Gastrocnemius medialis (tissue), 4 donors: ENCODE measurements around the gene SAMD11.

ENCODE experiments used
- POLR2A ChIP-seq, 2 donors: fragments of 450-650 bp; IDR thresholded peaks; one replicate each; pipeline ENCODE4 v1.6.1; 2017; ENCODE audit warnings: antibody characterized with exemption in 2 of 2, mild to moderate bottlenecking in 2 of 2, moderate library complexity in 2 of 2
- TF ChIP-seq, protein P1 (sequence below), 5 experiments: fragments of 450-650 bp in 3 of 5; fragments of 200-600 bp in 2 of 5; sonication (generic) in 2 of 5; IDR thresholded peaks in 4 of 5; conservative IDR thresholded peaks in 1 of 5; 1 replicate in 4 of 5; 2 replicates in 1 of 5; pipeline ENCODE4 v1.5.1; 2016 to 2019; ENCODE audit warnings: antibody characterized with exemption in 5 of 5, mild to moderate bottlenecking in 3 of 5, moderate library complexity in 3 of 5

DNA sequence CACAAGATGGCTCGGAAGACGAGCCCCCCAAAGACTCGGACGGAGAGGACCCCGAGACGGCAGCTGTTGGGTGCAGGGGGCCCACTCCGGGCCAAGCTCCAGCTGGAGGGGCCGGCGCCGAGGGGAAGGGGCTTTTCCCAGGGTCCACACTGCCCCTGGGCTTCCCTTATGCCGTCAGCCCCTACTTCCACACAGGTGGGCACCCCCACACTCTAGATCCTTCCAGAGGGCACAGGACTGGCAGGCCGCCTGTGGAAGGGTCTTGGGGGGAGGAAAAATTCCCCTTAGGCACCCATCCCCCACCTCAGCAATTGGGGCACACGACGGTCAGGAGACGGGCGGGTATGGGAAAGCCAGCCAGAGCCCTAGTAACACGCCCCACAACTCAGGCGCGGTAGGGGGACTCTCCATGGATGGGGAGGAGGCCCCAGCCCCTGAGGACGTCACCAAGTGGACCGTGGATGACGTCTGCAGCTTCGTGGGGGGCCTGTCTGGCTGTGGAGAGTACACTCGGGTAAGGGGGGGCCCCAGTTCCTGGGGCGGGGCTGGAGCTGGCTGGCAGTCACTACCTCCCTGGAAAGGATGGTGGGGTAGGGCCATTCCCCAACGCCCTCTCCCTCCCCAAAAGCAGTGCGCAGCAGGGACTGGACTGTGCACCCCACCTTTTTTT is 19.3 kb downstream of the SAMD11 start:
- TF ChIP-seq, protein P1, sequence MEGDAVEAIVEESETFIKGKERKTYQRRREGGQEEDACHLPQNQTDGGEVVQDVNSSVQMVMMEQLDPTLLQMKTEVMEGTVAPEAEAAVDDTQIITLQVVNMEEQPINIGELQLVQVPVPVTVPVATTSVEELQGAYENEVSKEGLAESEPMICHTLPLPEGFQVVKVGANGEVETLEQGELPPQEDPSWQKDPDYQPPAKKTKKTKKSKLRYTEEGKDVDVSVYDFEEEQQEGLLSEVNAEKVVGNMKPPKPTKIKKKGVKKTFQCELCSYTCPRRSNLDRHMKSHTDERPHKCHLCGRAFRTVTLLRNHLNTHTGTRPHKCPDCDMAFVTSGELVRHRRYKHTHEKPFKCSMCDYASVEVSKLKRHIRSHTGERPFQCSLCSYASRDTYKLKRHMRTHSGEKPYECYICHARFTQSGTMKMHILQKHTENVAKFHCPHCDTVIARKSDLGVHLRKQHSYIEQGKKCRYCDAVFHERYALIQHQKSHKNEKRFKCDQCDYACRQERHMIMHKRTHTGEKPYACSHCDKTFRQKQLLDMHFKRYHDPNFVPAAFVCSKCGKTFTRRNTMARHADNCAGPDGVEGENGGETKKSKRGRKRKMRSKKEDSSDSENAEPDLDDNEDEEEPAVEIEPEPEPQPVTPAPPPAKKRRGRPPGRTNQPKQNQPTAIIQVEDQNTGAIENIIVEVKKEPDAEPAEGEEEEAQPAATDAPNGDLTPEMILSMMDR (IDR thresholded peaks at IDR 0.05 in 4 of 5, conservative IDR thresholded peaks at IDR 0.05 in 1 of 5): no peak
- no peak for TF ChIP-seq POLR2A (IDR thresholded peaks at IDR 0.05)
